B cell (primary cell): ENCODE results near the gene APOL3.

Experiments used
- CTCF ChIP-seq: fragments of 200-600 bp; IDR thresholded peaks from one replicate; pipeline ENCODE4 v1.8.0; 2022; ENCODE audit warnings: antibody characterized with exemption, mild to moderate bottlenecking
- EZH2 ChIP-seq: IDR thresholded peaks from 2 replicates; pipeline ENCODE4 v1.6.1; 2012; ENCODE audit warnings: borderline replicate concordance, low read depth, mild to moderate bottlenecking, moderate library complexity, low read length; ENCODE audit not compliant: insufficient read depth, poor library complexity, severe bottlenecking

DNA sequence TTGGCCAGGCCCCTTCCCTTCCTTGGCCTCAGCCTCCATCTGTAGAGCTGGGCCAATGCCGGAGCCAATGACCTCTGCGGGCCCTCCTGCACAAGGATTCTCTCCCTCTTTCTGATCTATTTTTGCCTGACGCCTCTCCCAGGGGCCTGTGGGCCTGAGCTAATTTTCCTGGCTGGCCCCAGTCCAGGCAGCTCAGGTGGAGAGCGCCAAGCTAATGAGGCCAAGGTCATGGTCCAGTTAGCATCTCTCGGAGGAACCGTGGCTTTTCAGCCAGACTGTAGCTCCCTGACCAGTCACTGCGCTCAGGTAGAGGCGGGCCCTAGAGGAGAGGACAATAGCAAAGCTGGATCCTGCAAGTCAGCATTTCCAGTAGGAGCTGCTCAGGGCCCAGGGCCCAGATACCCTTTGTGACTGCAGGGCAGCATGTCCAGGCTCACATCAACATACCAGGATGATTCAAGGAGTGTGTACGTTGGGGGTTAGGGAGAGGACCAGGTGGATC is 43.5 kb downstream of the APOL3 start:
- TF ChIP-seq EZH2 (no peak), CTCF (no peak)
